WTC11 (cell line): ENCODE data around the gene LYRM2. TPM values are rescaled to one million over a fixed set of nuclear protein-coding genes. Genes with fewer than 3 reads are reported as not detected.

Experiments
- ATAC-seq: fragments of 200-7000 bp; cut with Tn5 transposase; 2 replicates; pipeline ENCODE4 v1.10.0; 2021; ENCODE audit warnings: mild to moderate bottlenecking, moderate library complexity
- CTCF ChIA-PET: fragments of 300-600 bp; sonication (Branson Sonifier 250); formaldehyde crosslinking; loops from one replicate; lab custom pipeline; 2021; ENCODE audit warnings: antibody characterized with exemption; lab: Charles Lee
- POLR2A ChIA-PET: fragments of 350-600 bp; sonication (Branson Sonifier 250); formaldehyde crosslinking; loops from one replicate; lab custom pipeline; 2021; ENCODE audit warnings: antibody characterized with exemption; lab: Charles Lee
- DNase-seq: peaks from one replicate; pipeline ENCODE4 v3.0.0; 2021; ENCODE audit warnings: low spot score
- H3K27ac Mint-ChIP-seq: 2 replicates; pipeline ENCODE4 v1.8.0; 2021; ENCODE audit warnings: mixed read lengths
- H3K27me3 Mint-ChIP-seq: 2 replicates; pipeline ENCODE4 v1.8.0; 2021; ENCODE audit warnings: low read depth, mild to moderate bottlenecking, moderate library complexity, mixed read lengths
- H3K36me3 Mint-ChIP-seq: 2 replicates; pipeline ENCODE4 v1.8.0; 2021; ENCODE audit warnings: mixed read lengths
- H3K4me1 Mint-ChIP-seq: 2 replicates; pipeline ENCODE4 v1.8.0; 2022; ENCODE audit warnings: mixed read lengths
- H3K4me3 Mint-ChIP-seq: 2 replicates; pipeline ENCODE4 v1.8.0; 2021; ENCODE audit warnings: mild to moderate bottlenecking, moderate library complexity, mixed read lengths
- H3K9me3 Mint-ChIP-seq: 2 replicates; pipeline ENCODE4 v1.8.0; 2021; ENCODE audit warnings: mixed read lengths
- AFF4 ChIP-seq: sonication (generic); formaldehyde crosslinking; IDR thresholded peaks from 2 replicates; pipeline ENCODE4 v1.8.1; 2023; ENCODE audit warnings: mild to moderate bottlenecking, missing genetic modification reagents, borderline replicate concordance
- ATF1 ChIP-seq: sonication (generic); formaldehyde crosslinking; IDR thresholded peaks from 2 replicates; pipeline ENCODE4 v1.8.1; 2023; ENCODE audit warnings: mild to moderate bottlenecking, moderate library complexity, missing genetic modification reagents
- CREM ChIP-seq: sonication (generic); formaldehyde crosslinking; IDR thresholded peaks from 2 replicates; pipeline ENCODE4 v1.8.1; 2022; ENCODE audit warnings: mild to moderate bottlenecking, missing genetic modification reagents, moderate library complexity
- EMX1 ChIP-seq: fragments of 250-450 bp; sonication (Bioruptor Pico); IDR thresholded peaks from 2 replicates; pipeline ENCODE4 v1.8.0; 2021; ENCODE audit warnings: mild to moderate bottlenecking
- FOXP4 ChIP-seq: sonication (generic); formaldehyde crosslinking; IDR thresholded peaks from 2 replicates; pipeline ENCODE4 v1.8.0; 2022; ENCODE audit warnings: mild to moderate bottlenecking, missing genetic modification reagents
- GRHL2 ChIP-seq: fragments of 250-450 bp; sonication (Bioruptor Pico); IDR thresholded peaks from 2 replicates; pipeline ENCODE4 v1.8.0; 2022; ENCODE audit warnings: mild to moderate bottlenecking, moderate library complexity; ENCODE audit not compliant: insufficient replicate concordance, severe bottlenecking
- GTF2I ChIP-seq: fragments of 250-450 bp; sonication (Bioruptor Pico); conservative IDR thresholded peaks from 2 replicates; pipeline ENCODE4 v1.4.0; 2021; ENCODE audit warnings: mild to moderate bottlenecking
- NR1H2 ChIP-seq: sonication (generic); formaldehyde crosslinking; IDR thresholded peaks from 2 replicates; pipeline ENCODE4 v1.9.0; 2021; ENCODE audit warnings: mild to moderate bottlenecking, moderate library complexity, missing genetic modification reagents
- NR2C2 ChIP-seq: sonication (generic); formaldehyde crosslinking; IDR thresholded peaks from 2 replicates; pipeline ENCODE4 v1.8.0; 2022; ENCODE audit warnings: mild to moderate bottlenecking, missing genetic modification reagents
- NR3C1 ChIP-seq: sonication (generic); formaldehyde crosslinking; conservative IDR thresholded peaks from 2 replicates; pipeline ENCODE4 v1.8.1; 2023; ENCODE audit warnings: low read depth, mild to moderate bottlenecking, missing genetic modification reagents
- SMAD4 ChIP-seq: sonication (generic); formaldehyde crosslinking; IDR thresholded peaks from 2 replicates; pipeline ENCODE4 v1.8.0; 2022; ENCODE audit warnings: mild to moderate bottlenecking, missing genetic modification reagents
- total RNA-seq: library from RNA; stranded (reverse); gene quantifications from 3 replicates; pipeline ENCODE4 v1.2.3, GENCODE V29; 2021
- TF ChIP-seq, protein P1 (sequence below): fragments of 250-450 bp; sonication (Bioruptor Pico); IDR thresholded peaks from 2 replicates; pipeline ENCODE4 v1.9.0; 2021; ENCODE audit warnings: mild to moderate bottlenecking, borderline replicate concordance
- TF ChIP-seq, protein P2 (sequence below): fragments of 250-450 bp; sonication (Bioruptor Pico); conservative IDR thresholded peaks from 2 replicates; pipeline ENCODE4 v1.9.0; 2021; ENCODE audit warnings: mild to moderate bottlenecking
- TF ChIP-seq, protein P3 (sequence below): sonication (generic); formaldehyde crosslinking; IDR thresholded peaks from 2 replicates; pipeline ENCODE4 v1.8.0; 2022; ENCODE audit warnings: mild to moderate bottlenecking, missing genetic modification reagents
- TF ChIP-seq, protein P4 (sequence below): sonication (generic); formaldehyde crosslinking; IDR thresholded peaks from 2 replicates; pipeline ENCODE4 v1.8.1; 2023; ENCODE audit warnings: mild to moderate bottlenecking, moderate library complexity, missing genetic modification reagents
- TF ChIP-seq, protein P5 (sequence below): fragments of 250-450 bp; sonication (Bioruptor Pico); IDR thresholded peaks from 2 replicates; pipeline ENCODE4 v2.1.2; 2022; ENCODE audit warnings: mild to moderate bottlenecking, moderate library complexity

The LYRM2 gene
- total RNA-seq, 1 experiment from 2014 or later: 22.2 TPM

- H3K27me3 Mint-ChIP-seq: no peaks in the 10 kb centered on the region
- TF ChIP-seq GTF2I: no peak
- no peak for TF ChIP-seq FOXP4 (CRISPR knock-in tag)
- TF ChIP-seq, protein P1, sequence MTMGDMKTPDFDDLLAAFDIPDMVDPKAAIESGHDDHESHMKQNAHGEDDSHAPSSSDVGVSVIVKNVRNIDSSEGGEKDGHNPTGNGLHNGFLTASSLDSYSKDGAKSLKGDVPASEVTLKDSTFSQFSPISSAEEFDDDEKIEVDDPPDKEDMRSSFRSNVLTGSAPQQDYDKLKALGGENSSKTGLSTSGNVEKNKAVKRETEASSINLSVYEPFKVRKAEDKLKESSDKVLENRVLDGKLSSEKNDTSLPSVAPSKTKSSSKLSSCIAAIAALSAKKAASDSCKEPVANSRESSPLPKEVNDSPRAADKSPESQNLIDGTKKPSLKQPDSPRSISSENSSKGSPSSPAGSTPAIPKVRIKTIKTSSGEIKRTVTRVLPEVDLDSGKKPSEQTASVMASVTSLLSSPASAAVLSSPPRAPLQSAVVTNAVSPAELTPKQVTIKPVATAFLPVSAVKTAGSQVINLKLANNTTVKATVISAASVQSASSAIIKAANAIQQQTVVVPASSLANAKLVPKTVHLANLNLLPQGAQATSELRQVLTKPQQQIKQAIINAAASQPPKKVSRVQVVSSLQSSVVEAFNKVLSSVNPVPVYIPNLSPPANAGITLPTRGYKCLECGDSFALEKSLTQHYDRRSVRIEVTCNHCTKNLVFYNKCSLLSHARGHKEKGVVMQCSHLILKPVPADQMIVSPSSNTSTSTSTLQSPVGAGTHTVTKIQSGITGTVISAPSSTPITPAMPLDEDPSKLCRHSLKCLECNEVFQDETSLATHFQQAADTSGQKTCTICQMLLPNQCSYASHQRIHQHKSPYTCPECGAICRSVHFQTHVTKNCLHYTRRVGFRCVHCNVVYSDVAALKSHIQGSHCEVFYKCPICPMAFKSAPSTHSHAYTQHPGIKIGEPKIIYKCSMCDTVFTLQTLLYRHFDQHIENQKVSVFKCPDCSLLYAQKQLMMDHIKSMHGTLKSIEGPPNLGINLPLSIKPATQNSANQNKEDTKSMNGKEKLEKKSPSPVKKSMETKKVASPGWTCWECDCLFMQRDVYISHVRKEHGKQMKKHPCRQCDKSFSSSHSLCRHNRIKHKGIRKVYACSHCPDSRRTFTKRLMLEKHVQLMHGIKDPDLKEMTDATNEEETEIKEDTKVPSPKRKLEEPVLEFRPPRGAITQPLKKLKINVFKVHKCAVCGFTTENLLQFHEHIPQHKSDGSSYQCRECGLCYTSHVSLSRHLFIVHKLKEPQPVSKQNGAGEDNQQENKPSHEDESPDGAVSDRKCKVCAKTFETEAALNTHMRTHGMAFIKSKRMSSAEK (CRISPR knock-in tag): no peak
- no peak for TF ChIP-seq NR1H2 (CRISPR knock-in tag)
- no peak for TF ChIP-seq AFF4
- TF ChIP-seq, protein P2, sequence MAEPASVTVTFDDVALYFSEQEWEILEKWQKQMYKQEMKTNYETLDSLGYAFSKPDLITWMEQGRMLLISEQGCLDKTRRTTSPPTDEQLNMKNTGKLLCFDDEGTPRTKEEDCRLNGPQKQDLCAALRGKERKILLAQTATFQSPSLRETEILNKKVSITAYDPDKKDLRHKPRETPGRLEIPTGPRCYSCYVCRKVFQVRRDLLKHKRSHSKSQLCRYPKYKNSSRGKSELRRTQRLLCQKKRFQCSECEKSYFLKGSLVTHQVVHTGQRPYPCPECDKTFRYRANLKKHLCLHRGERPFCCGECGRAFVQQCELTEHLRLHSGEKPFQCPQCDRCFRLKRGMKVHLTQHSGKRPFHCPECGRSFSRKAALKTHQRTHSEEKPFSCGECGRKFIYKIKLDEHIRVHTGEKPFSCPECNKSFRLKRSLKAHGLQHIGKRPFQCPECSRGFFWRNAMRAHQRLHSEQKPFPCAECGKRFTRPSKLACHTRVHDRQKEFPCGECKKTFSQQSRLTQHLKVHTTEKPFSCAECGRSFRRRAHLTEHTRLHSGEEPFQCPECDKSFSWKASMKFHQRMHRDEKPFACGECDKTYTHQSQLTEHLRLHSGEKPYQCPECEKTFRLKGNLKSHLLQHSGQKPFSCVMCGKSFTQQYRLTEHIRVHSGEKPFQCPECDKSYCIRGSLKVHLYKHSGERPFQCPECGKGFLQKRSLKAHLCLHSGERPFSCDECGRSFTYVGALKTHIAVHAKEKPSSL: no peak
- no peak for TF ChIP-seq CREM (CRISPR knock-in tag)
- TF ChIP-seq, all 79 proteins: peak for 0
- Mint-ChIP-seq H3K36me3 (peaks cover 87% of the 10 kb centered on the region), H3K9me3 (no peaks in the 10 kb centered on the region), H3K4me3 (no peak overlapping the region), H3K4me1 (no peaks in the 10 kb centered on the region), H3K27ac (no peak overlapping the region; the same call in 1 of the 2 replicates)
- POLR2A ChIA-PET: no interaction called here
- ATAC-seq: no peak
- CTCF ChIA-PET: no interaction called here
- DNase-seq: no peak
Measured at GRCh38 chr6:89655122-89655521, 16.6 kb upstream of the LYRM2 start.

DNA sequence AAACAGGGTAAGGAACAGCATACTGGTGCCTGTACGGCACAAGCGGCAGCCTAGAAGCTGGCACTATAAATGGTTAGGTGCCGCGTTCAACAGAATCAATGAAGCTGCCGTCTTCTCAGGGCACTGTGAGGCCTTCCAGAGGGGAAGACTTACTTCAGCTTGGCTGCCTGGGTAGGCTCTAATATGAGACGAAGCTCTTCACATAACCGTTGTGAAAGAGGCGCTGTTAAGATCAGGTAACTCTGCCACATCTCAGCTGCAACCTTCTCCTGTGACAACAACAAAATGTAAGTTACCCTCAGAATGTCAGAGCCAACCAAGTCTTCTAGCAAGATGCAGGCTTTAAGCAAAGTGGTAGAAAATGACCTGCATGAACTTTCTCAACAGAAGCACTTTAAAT lies 12.0 kb upstream of the LYRM2 start:
- CTCF ChIA-PET: no interaction called here
- peaks cover 90% of the 10 kb centered on the region for H3K36me3 Mint-ChIP-seq
- TF ChIP-seq NR2C2: no peak
- TF ChIP-seq, protein P2: no peak
- TF ChIP-seq GRHL2: no peak
- no peak for TF ChIP-seq ATF1 (CRISPR knock-in tag)
- no peak for TF ChIP-seq NR3C1
- TF ChIP-seq, protein P3, sequence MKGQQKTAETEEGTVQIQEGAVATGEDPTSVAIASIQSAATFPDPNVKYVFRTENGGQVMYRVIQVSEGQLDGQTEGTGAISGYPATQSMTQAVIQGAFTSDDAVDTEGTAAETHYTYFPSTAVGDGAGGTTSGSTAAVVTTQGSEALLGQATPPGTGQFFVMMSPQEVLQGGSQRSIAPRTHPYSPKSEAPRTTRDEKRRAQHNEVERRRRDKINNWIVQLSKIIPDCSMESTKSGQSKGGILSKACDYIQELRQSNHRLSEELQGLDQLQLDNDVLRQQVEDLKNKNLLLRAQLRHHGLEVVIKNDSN: no peak
- TF ChIP-seq, protein P4, sequence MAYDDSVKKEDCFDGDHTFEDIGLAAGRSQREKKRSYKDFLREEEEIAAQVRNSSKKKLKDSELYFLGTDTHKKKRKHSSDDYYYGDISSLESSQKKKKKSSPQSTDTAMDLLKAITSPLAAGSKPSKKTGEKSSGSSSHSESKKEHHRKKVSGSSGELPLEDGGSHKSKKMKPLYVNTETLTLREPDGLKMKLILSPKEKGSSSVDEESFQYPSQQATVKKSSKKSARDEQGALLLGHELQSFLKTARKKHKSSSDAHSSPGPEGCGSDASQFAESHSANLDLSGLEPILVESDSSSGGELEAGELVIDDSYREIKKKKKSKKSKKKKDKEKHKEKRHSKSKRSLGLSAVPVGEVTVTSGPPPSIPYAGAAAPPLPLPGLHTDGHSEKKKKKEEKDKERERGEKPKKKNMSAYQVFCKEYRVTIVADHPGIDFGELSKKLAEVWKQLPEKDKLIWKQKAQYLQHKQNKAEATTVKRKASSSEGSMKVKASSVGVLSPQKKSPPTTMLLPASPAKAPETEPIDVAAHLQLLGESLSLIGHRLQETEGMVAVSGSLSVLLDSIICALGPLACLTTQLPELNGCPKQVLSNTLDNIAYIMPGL: no peak
- no peak for TF ChIP-seq EMX1 (CRISPR knock-in tag)
- TF ChIP-seq, protein P5, sequence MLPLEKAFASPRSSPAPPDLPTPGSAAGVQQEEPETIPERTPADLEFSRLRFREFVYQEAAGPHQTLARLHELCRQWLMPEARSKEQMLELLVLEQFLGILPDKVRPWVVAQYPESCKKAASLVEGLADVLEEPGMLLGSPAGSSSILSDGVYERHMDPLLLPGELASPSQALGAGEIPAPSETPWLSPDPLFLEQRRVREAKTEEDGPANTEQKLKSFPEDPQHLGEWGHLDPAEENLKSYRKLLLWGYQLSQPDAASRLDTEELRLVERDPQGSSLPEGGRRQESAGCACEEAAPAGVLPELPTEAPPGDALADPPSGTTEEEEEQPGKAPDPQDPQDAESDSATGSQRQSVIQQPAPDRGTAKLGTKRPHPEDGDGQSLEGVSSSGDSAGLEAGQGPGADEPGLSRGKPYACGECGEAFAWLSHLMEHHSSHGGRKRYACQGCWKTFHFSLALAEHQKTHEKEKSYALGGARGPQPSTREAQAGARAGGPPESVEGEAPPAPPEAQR (CRISPR knock-in tag): no peak
- TF ChIP-seq SMAD4 (CRISPR knock-in tag): no peak

More for the DNA sequence above, 12.0 kb upstream of the LYRM2 start:
- no peak overlapping the region for H3K27ac Mint-ChIP-seq
- no peak for DNase-seq
- POLR2A ChIA-PET: no interaction called here
- no peaks in the 10 kb centered on the region for H3K4me1 Mint-ChIP-seq
- H3K4me3 Mint-ChIP-seq: no peak overlapping the region
- no peaks in the 10 kb centered on the region for H3K27me3 Mint-ChIP-seq
- no peaks in the 10 kb centered on the region for H3K9me3 Mint-ChIP-seq
- no peak for ATAC-seq
